SK-N-SH treated with all-trans-retinoic acid at 6 μM for 48 hours (cell line): ENCODE results near the gene PPM1H.

Source experiments
- ATAC-seq: fragments of 200-7000 bp; cut with Tn5 transposase; 3 replicates; pipeline ENCODE4 v1.9.1; 2020; ENCODE audit warnings: mild to moderate bottlenecking, moderate library complexity
- ARNTL ChIP-seq: fragments of 450-650 bp; formaldehyde crosslinking; IDR thresholded peaks from 2 replicates; pipeline ENCODE4 v1.5.0; 2020; ENCODE audit warnings: low read depth, mild to moderate bottlenecking, moderate library complexity, borderline replicate concordance
- BACH2 ChIP-seq: fragments of 250-450 bp; sonication (Bioruptor Pico); IDR thresholded peaks from 2 replicates; pipeline ENCODE4 v1.9.0; 2021; ENCODE audit warnings: mild to moderate bottlenecking, borderline replicate concordance
- CREB5 ChIP-seq: fragments of 250-450 bp; sonication (Bioruptor Pico); IDR thresholded peaks from 2 replicates; pipeline ENCODE4 v1.5.1; 2020; ENCODE audit warnings: low read depth, mild to moderate bottlenecking, moderate library complexity
- CSDC2 ChIP-seq: fragments of 250-450 bp; sonication (Bioruptor Pico); IDR thresholded peaks from 2 replicates; pipeline ENCODE4 v1.5.0; 2020; ENCODE audit warnings: mild to moderate bottlenecking, moderate library complexity
- CSRNP3 ChIP-seq: fragments of 250-450 bp; sonication (Bioruptor Pico); IDR thresholded peaks from 2 replicates; pipeline ENCODE4 v1.5.1; 2021; ENCODE audit warnings: mild to moderate bottlenecking, moderate library complexity
- ESRRG ChIP-seq: fragments of 250-450 bp; sonication (Bioruptor Pico); IDR thresholded peaks from 2 replicates; pipeline ENCODE4 v1.6.1; 2021; ENCODE audit warnings: mild to moderate bottlenecking
- GLIS3 ChIP-seq: fragments of 250-450 bp; sonication (Bioruptor Pico); IDR thresholded peaks from 2 replicates; pipeline ENCODE4 v1.5.0; 2020; ENCODE audit warnings: mild to moderate bottlenecking, moderate library complexity
- OSR1 ChIP-seq: fragments of 250-450 bp; sonication (Bioruptor Pico); IDR thresholded peaks from 2 replicates; pipeline ENCODE4 v1.8.0; 2022; ENCODE audit warnings: moderate library complexity, mild to moderate bottlenecking, inconsistent platforms
- PATZ1 ChIP-seq: fragments of 250-450 bp; sonication (Bioruptor Pico); IDR thresholded peaks from 2 replicates; pipeline ENCODE4 v1.8.0; 2020; ENCODE audit warnings: mild to moderate bottlenecking, moderate library complexity, borderline replicate concordance
- POU6F1 ChIP-seq: fragments of 250-450 bp; sonication (Bioruptor Pico); IDR thresholded peaks from 2 replicates; pipeline ENCODE4 v1.8.0; 2021; ENCODE audit warnings: low read depth, mild to moderate bottlenecking, moderate library complexity, borderline replicate concordance
- PPARA ChIP-seq: fragments of 250-450 bp; sonication (Bioruptor Pico); IDR thresholded peaks from 2 replicates; pipeline ENCODE4 v1.5.0; 2020; ENCODE audit warnings: mild to moderate bottlenecking, borderline replicate concordance
- RARB ChIP-seq: fragments of 250-450 bp; sonication (Bioruptor Pico); IDR thresholded peaks from 2 replicates; pipeline ENCODE4 v1.8.0; 2021; ENCODE audit warnings: mild to moderate bottlenecking, moderate library complexity
- TOX ChIP-seq: fragments of 250-450 bp; sonication (Bioruptor Pico); IDR thresholded peaks from 2 replicates; pipeline ENCODE4 v1.8.0; 2021; ENCODE audit warnings: mild to moderate bottlenecking, moderate library complexity, borderline replicate concordance
- TSHZ2 ChIP-seq: fragments of 250-450 bp; sonication (Bioruptor Pico); IDR thresholded peaks from 2 replicates; pipeline ENCODE4 v1.5.0; 2020; ENCODE audit warnings: mild to moderate bottlenecking, moderate library complexity
- ZC3H10 ChIP-seq: fragments of 250-450 bp; sonication (Bioruptor Pico); IDR thresholded peaks from 2 replicates; pipeline ENCODE4 v1.5.1; 2021; ENCODE audit warnings: mild to moderate bottlenecking, moderate library complexity
- ZFP3 ChIP-seq: fragments of 250-450 bp; sonication (Bioruptor Pico); IDR thresholded peaks from 2 replicates; pipeline ENCODE4 v1.5.0; 2020; ENCODE audit warnings: mild to moderate bottlenecking, moderate library complexity
- ZFP30 ChIP-seq: fragments of 450-650 bp; formaldehyde crosslinking; IDR thresholded peaks from 2 replicates; pipeline ENCODE4 v1.5.0; 2022; ENCODE audit warnings: mild to moderate bottlenecking, moderate library complexity
- ZNF565 ChIP-seq: fragments of 450-650 bp; formaldehyde crosslinking; conservative IDR thresholded peaks from 2 replicates; pipeline ENCODE4 v1.5.0; 2020; ENCODE audit warnings: low read depth, mild to moderate bottlenecking, moderate library complexity
- ZNF70 ChIP-seq: fragments of 450-650 bp; formaldehyde crosslinking; IDR thresholded peaks from 2 replicates; pipeline ENCODE4 v1.5.0; 2020; ENCODE audit warnings: mild to moderate bottlenecking, moderate library complexity
- ZNF8 ChIP-seq: fragments of 450-650 bp; formaldehyde crosslinking; IDR thresholded peaks from 2 replicates; pipeline ENCODE4 v1.5.0; 2020; ENCODE audit warnings: mild to moderate bottlenecking, moderate library complexity

Gene PPM1H

GRCh38 chr12:62907078-62907477 is 27.9 kb downstream of the PPM1H start:
- no peak for ATAC-seq

GRCh38 chr12:62903151-62903550 is 31.8 kb downstream of the PPM1H start:
- TF ChIP-seq ARNTL (CRISPR knock-in tag) = no peak
- ATAC-seq = no peak

More at GRCh38 chr12:62907078-62907477, 27.9 kb downstream of the PPM1H start:
- TF ChIP-seq ARNTL (CRISPR knock-in tag) (no peak), ZFP3 (CRISPR knock-in tag) (no peak), GLIS3 (CRISPR knock-in tag) (no peak), BACH2 (CRISPR knock-in tag) (no peak), ZNF8 (CRISPR knock-in tag) (no peak), PPARA (CRISPR knock-in tag) (no peak), RARB (CRISPR knock-in tag) (no peak), OSR1 (no peak), CSRNP3 (CRISPR knock-in tag) (no peak), ZFP30 (CRISPR knock-in tag) (no peak), ZNF70 (CRISPR knock-in tag) (no peak), ZNF565 (CRISPR knock-in tag) (no peak), CREB5 (CRISPR knock-in tag) (no peak), CSDC2 (CRISPR knock-in tag) (no peak), ZC3H10 (CRISPR knock-in tag) (no peak), TSHZ2 (CRISPR knock-in tag) (no peak)

GRCh38 chr12:62900686-62901272 is 34.2 kb downstream of the PPM1H start:
- TF ChIP-seq PATZ1 = no peak
- no peak for TF ChIP-seq OSR1
- no peak for TF ChIP-seq TSHZ2 (CRISPR knock-in tag)
- no peak for TF ChIP-seq RARB (CRISPR knock-in tag)
- TF ChIP-seq CSRNP3 (CRISPR knock-in tag) = no peak
- no peak for TF ChIP-seq ZNF8 (CRISPR knock-in tag)
- no peak for TF ChIP-seq ZFP3 (CRISPR knock-in tag)
- TF ChIP-seq CREB5 (CRISPR knock-in tag) = no peak
- TF ChIP-seq ARNTL (CRISPR knock-in tag) = no peak
- TF ChIP-seq POU6F1 (CRISPR knock-in tag) = no peak
- TF ChIP-seq CSDC2 (CRISPR knock-in tag) = no peak
- no peak for TF ChIP-seq ESRRG
- no peak for TF ChIP-seq ZC3H10 (CRISPR knock-in tag)
- TF ChIP-seq BACH2 (CRISPR knock-in tag) = no peak
- no peak for TF ChIP-seq TOX (CRISPR knock-in tag)
- TF ChIP-seq GLIS3 (CRISPR knock-in tag) = no peak
- TF ChIP-seq, all 23 proteins: peak for 0
- ATAC-seq = peak; percentile 44; the same call in 1 of the 3 replicates
